ENCODE data around the gene TMEM232. TPM values are rescaled to one million over a fixed set of nuclear protein-coding genes. Genes with fewer than 3 reads are reported as not detected.

The TMEM232 gene
- total RNA-seq, 1 donor from 2014 or later: 8.1 TPM

Small RNAs within 50 kb of the gene (microRNA-seq; reads per million reads assigned to microRNA genes)
- gene MIR548F3: not detected

Other genes with a start within 250 kb of the TMEM232 start
- gene SLC25A46, start 12.3 kb upstream of the TMEM232 start, total RNA-seq: 36.2 TPM

Measured in sciatic nerve (tissue), 1 donor.